Lower leg skin (tissue), 4 donors: ENCODE measurements around the gene FNIP2. TPM values are rescaled to one million over a fixed set of nuclear protein-coding genes. Genes with fewer than 3 reads are reported as not detected.
"Not testable (repeated sequence)": the region's sequence is repeated elsewhere in the genome, so short reads cannot be mapped to it uniquely, and the experiment has no call there.

Experiments
- DNase-seq, 2 donors: peaks; one replicate each; pipeline ENCODE4 v3.0.0-alpha.2; 2019; ENCODE audit warnings: low spot score in 2 of 2
- H3K4me3 ChIP-seq: fragments of 200-600 bp; sonication (generic); 2 replicates; pipeline ENCODE4 v1.5.1; 2017; ENCODE audit warnings: mild to moderate bottlenecking, low read depth; ENCODE audit not compliant: poor library complexity, severe bottlenecking
- CTCF ChIP-seq, 3 donors: fragments of 450-650 bp; IDR thresholded peaks; one replicate each; pipeline ENCODE4 v1.5.1; 2016; ENCODE audit warnings: antibody characterized with exemption in 3 of 3, mild to moderate bottlenecking in 3 of 3, moderate library complexity in 2 of 3
- POLR2A ChIP-seq, 2 donors: fragments of 450-650 bp; IDR thresholded peaks; one replicate each; pipeline ENCODE4 v1.6.1; 2016 to 2017; ENCODE audit warnings: antibody characterized with exemption in 2 of 2, mild to moderate bottlenecking in 1 of 2, moderate library complexity in 1 of 2
- WGBS, 2 donors: methylation state at CpG; one replicate each; pipeline ENCODE4 v1.1.5; 2018; 5-methylcytosine and 5-hydroxymethylcytosine counted together
- intact Hi-C: fragments of 100-400 bp; cut with DNase I; formaldehyde crosslinking; loops from one replicate; pipeline ENCODE4 v1.15.0; 2023; ENCODE audit warnings: low total_unique reads
- total RNA-seq, 4 donors: library from RNA; depleted of rRNA; stranded (reverse); fragments of >200 nt; gene quantifications; one replicate each; pipeline ENCODE4 v1.1.0, GENCODE V29; 2016

The FNIP2 gene
- total RNA-seq, 4 donors from 2014 or later = 20.5 to 47.5 (median 38.8) TPM

GRCh38 chr4:158758142-158758541 is 10.7 kb upstream of the FNIP2 start:
- intact Hi-C loops = no loop called here
- no peak for TF ChIP-seq CTCF (IDR thresholded peaks at IDR 0.05)
- no peak overlapping the region for H3K4me3 ChIP-seq
- DNase-seq = no peak
- 68 to 86% methylated on average over 4 of the region's 4 CpGs for WGBS, 2 donors

- H3K4me3 ChIP-seq = no peak overlapping the region
- intact Hi-C loops = no loop called here
- WGBS, 2 donors = 80 to 86% methylated on average over 4 of the region's 4 CpGs
- no peak for DNase-seq
- TF ChIP-seq CTCF (IDR thresholded peaks at IDR 0.05) (no peak), POLR2A (IDR thresholded peaks at IDR 0.05) (no peak)
Observed at GRCh38 chr4:158758703-158759102, 10.1 kb upstream of the FNIP2 start.

GRCh38 chr4:158759539-158759938 is 9.3 kb upstream of the FNIP2 start:
- H3K4me3 ChIP-seq, DNase-seq, intact Hi-C loops: not testable (repeated sequence)
- WGBS, 2 donors = 94 to 98% methylated on average over 20 of the region's 20 CpGs

GRCh38 chr4:158760866-158761265 is 8.0 kb upstream of the FNIP2 start:
- WGBS, 2 donors = 77 to 84% methylated on average over 4 of the region's 4 CpGs
- no peak for DNase-seq
- H3K4me3 ChIP-seq = no peak overlapping the region
- intact Hi-C loops = no loop called here
- TF ChIP-seq CTCF (IDR thresholded peaks at IDR 0.05) = no peak
- TF ChIP-seq POLR2A (IDR thresholded peaks at IDR 0.05) = no peak

GRCh38 chr4:158762553-158762952 is 6.3 kb upstream of the FNIP2 start:
- intact Hi-C loops = no loop called here
- no peak overlapping the region for H3K4me3 ChIP-seq
- DNase-seq = no peak
- 87 to 90% methylated on average over 4 of the region's 4 CpGs for WGBS, 2 donors
- TF ChIP-seq POLR2A (IDR thresholded peaks at IDR 0.05) = no peak
- TF ChIP-seq CTCF (IDR thresholded peaks at IDR 0.05) = no peak

- WGBS, 2 donors = 44 to 48% methylated on average over 2 of the region's 2 CpGs
- H3K4me3 ChIP-seq = no peak overlapping the region
- no peak for TF ChIP-seq POLR2A (IDR thresholded peaks at IDR 0.05)
- TF ChIP-seq CTCF (IDR thresholded peaks at IDR 0.05) = no peak
- intact Hi-C loops = no loop called here
- no peak for DNase-seq
Observed at GRCh38 chr4:158763462-158763861, 5.4 kb upstream of the FNIP2 start.
